T47D (cell line): ENCODE results near the gene TMEM256.

ENCODE experiments used
- DNase-seq, 2 experiments: peaks; one replicate each; pipeline versions ENCODE4 v3.0.0 to v3.0.0-alpha.2; 2011 to 2012; ENCODE audit warnings: low read depth in 1 of 2, low spot score in 1 of 2
- JUND ChIP-seq: IDR thresholded peaks from 2 replicates; pipeline ENCODE4 v1.6.1; 2012; ENCODE audit warnings: low read depth
- in situ Hi-C: cut with HindIII; loops from 2 replicates; pipeline ENCODE4 v1.10.0; 2016; ENCODE audit warnings: low sequenced_read_pairs, low pct_unique_long_range_greater_than_20kb

Gene TMEM256

GRCh38 chr17:7411427-7411750, 7.5 kb upstream of the TMEM256 start:
- no peak for DNase-seq
- in situ Hi-C loops = no loop called here
- no peak for TF ChIP-seq JUND

GRCh38 chr17:7410634-7411426, 6.9 kb upstream of the TMEM256 start:
- no peak for TF ChIP-seq JUND
- DNase-seq = no peak
- in situ Hi-C loops = no loop called here

GRCh38 chr17:7409716-7410115, 5.8 kb upstream of the TMEM256 start:
- DNase-seq = no peak
- no peak for TF ChIP-seq JUND
- in situ Hi-C loops = no loop called here

GRCh38 chr17:7408863-7409262, 5.0 kb upstream of the TMEM256 start:
- in situ Hi-C loops = no loop called here
- TF ChIP-seq JUND = no peak
- no peak for DNase-seq

- in situ Hi-C loops = no loop called here
- TF ChIP-seq JUND = no peak
- DNase-seq = no peak
Observed at GRCh38 chr17:7408252-7408727, 4.4 kb upstream of the TMEM256 start.

- no peak for DNase-seq
- TF ChIP-seq JUND = no peak
- in situ Hi-C loops = no loop called here
Observed at GRCh38 chr17:7407485-7408251, 3.8 kb upstream of the TMEM256 start, which contains the start of gene NLGN2. Gene NLGN2, plus strand, starts transcription at chr17:7407845. Its CDS starts 411 bp downstream, at chr17:7408256.

- in situ Hi-C loops = no loop called here
- no peak for TF ChIP-seq JUND
Observed at GRCh38 chr17:7407082-7407481, 3.2 kb upstream of the TMEM256 start.

GRCh38 chr17:7406235-7406825, 2.4 kb upstream of the TMEM256 start:
- no peak for TF ChIP-seq JUND
- DNase-seq = no peak
- in situ Hi-C loops = no loop called here

More at GRCh38 chr17:7407082-7407481, 3.2 kb upstream of the TMEM256 start:
- DNase-seq = no peak

GRCh38 chr17:7405350-7406234, 1.7 kb upstream of the TMEM256 start:
- in situ Hi-C loops = no loop called here
- no peak for TF ChIP-seq JUND
- no peak for DNase-seq

GRCh38 chr17:7404737-7405349, 946 bp upstream of the TMEM256 start:
- no peak for TF ChIP-seq JUND
- no peak for DNase-seq
- in situ Hi-C loops = no loop called here

- in situ Hi-C loops = no loop called here
- TF ChIP-seq JUND = no peak
- peak in 1 of 2 experiments; percentile 70 for DNase-seq
Observed at GRCh38 chr17:7403727-7403976, 245 bp downstream of the TMEM256 start.

- no peak for DNase-seq
- TF ChIP-seq JUND = no peak
- in situ Hi-C loops = no loop called here
Observed at GRCh38 chr17:7403043-7403726, 712 bp downstream of the TMEM256 start.
